NCI-H2029 (cell line): ENCODE data around the gene PRDX5.

Experiments used
- DNase-seq: peaks from one replicate; lab custom pipeline; 2025; lab: John Stamatoyannopoulos, UW

The PRDX5 gene

GRCh38 chr11:64362339-64362738, 44.4 kb downstream of the PRDX5 start:
- DNase-seq, result no peak

GRCh38 chr11:64364435-64364834, 46.5 kb downstream of the PRDX5 start:
- no peak for DNase-seq

GRCh38 chr11:64364911-64365310, 47.0 kb downstream of the PRDX5 start:
- DNase-seq, result no peak

GRCh38 chr11:64366751-64367150, 48.8 kb downstream of the PRDX5 start:
- no peak for DNase-seq

- no peak for DNase-seq
Observed at GRCh38 chr11:64367931-64368672, 50.2 kb downstream of the PRDX5 start.

GRCh38 chr11:64368673-64369074, 50.8 kb downstream of the PRDX5 start:
- DNase-seq, result no peak

GRCh38 chr11:64369440-64370421, 51.8 kb downstream of the PRDX5 start:
- DNase-seq, result no peak

GRCh38 chr11:64371201-64371600, 53.3 kb downstream of the PRDX5 start:
- DNase-seq, result no peak
